HG03469 (cell line): Measurements from ENCODE around the gene CENPP.

ENCODE experiments used
- ATAC-seq: cut with Tn5 transposase; IDR thresholded peaks from one replicate; pipeline ENCODE4 v1.9.1; 2021; ENCODE audit warnings: mild to moderate bottlenecking, moderate library complexity, moderate number of reproducible peaks; ENCODE audit not compliant: unreplicated experiment

Gene CENPP

DNA sequence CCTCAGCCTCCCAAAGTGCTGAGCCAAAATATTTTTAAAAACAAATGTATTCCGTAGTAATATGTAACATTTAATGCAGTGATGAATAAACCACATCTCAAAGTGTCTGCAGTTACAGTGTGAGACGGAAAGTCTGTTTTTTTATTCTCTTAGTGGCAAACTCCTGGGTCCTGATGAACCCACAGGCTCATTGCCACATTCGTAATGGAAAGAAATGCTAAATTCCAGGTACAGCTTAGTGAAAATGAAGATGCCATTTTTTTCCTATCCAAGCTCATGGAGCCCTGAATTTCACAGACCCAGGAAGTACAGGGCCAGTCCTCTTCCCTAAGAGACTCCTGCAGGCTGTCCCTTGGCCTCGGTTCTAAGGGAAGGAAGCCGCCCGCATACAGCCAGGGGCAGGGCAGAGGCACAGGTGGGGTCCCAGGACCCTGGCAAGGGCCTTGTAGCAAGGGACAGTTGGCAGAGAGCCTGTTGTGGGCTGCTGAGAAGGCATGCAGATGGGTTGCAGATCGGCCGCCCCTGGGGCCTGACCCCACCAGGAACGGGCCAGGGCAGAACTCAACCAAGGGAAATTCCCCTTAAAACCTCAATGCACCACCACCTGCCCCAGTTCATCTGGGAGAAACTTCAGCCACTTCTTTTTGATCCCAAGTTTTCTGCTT is 308.0 kb downstream of the CENPP start:
- ATAC-seq, result no peak

- no peak for ATAC-seq
Measured at GRCh38 chr9:92634712-92635605, 309.2 kb downstream of the CENPP start.

- ATAC-seq, result no peak
Measured at GRCh38 chr9:92635760-92636159, 310.0 kb downstream of the CENPP start.

DNA sequence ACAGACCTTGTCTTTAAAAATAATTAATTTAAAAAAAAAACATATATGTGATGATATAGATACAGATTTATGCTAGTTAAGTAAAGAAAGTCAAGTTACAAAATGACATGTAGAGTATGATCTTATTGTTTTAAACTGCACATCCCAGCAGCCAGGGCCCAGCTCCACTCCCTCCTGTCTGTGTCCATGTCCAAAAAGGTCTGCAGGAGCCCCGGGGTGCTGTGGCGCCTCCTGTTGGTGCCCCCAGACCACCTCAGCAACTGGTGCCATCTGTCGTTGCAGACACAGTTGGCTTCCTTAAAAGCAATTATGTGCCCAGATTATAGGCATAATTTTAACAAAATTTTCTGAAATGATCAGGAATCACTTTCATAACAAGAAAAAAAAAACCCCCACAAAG is 310.9 kb downstream of the CENPP start:
- ATAC-seq, result no peak

- ATAC-seq, result no peak
Measured at GRCh38 chr9:92637326-92637725, 311.6 kb downstream of the CENPP start.

DNA sequence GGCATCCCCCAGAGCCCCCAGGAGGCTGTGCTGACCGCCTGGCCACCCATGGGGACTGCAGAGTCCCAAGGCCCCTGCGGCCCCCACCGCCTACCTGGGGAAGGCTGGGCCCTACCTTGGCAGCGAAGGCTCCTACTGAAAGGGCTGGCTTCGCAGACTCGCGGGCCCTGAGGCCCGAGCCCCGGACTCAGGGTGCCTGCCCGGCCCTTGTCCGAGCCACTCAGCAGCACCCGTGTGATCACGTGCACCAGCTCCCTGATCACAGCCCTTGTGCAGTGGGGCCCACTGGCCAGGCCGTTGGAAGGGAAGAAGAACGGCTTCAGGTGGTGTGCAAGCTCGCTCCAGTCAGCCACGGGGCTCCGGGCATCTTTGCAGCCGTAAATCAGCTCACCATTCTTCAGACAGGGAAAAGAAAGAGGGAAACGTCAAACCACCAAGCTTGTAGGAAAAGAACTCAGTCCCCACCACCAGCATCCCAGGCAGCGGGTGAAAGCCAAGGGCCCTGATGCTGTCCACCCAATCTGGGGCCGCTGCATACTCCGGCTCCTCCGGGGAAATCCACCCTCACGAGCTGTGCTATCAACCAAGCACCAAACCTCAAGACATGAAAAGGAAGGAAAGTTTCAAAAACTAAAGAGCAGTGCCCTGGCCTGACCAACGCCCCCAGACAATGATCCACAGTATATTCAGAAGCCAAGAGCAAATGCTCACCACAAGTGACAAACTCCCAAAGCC is 312.3 kb downstream of the CENPP start:
- no peak for ATAC-seq

DNA sequence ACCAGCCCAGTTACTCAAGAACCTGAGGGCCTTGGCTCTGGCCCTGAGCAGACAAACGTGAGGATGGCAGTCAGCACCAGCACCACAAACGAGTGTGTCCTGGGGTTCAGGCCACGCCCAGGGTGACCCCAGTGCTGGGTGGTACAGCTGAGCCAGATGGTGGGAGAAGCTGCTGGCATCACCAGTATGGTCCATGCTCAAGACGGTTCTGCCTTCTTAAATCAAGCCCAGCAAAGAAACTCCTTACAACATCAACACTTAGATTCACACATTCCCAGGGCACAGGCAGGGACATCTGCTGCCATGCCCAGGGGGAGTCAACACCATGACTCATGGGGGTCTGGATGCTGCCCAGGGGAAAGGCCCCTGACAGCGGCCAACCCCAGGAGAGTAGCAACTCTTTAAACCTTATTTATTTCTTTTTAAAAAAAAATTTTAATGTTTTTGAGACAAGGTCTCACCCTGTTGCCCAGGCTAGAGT is 312.9 kb downstream of the CENPP start:
- no peak for ATAC-seq

GRCh38 chr9:92639124-92639523 is 313.4 kb downstream of the CENPP start:
- no peak for ATAC-seq

- no peak for ATAC-seq
Measured at GRCh38 chr9:92639791-92640271, 314.1 kb downstream of the CENPP start.

DNA sequence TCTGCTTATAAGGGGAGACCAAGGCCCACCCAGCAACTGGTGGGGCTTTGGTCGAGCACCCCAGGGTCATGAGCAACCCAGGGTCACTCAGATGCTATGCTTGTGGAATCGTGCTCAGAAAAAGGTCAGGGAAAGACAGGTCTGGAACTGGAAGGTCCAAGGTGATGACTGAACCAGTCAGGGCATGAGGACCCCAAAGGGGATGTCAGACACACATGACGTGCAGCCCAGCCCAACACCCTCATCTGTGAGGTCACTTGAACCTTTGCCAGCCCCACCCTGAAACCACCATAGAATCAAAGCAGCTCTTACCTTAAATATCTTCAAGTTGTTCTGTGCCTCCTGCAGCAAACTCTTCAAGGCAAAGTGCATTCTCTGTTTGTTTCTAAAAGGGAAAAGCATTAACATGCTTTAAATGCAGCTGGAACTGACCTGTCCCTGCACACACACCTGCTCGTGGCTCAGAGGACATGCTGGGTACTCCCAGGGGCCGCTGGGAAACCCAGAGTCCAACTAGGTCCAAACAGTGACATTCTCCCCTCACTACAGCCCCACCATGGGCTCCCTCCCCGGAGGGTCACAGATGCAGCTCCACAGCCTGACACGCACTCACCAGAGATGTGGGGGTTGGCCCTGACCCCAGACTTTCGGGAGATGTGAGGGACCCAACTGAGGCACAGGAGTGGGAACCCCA is 314.8 kb downstream of the CENPP start:
- ATAC-seq, result no peak

- ATAC-seq, result no peak
Measured at GRCh38 chr9:92641092-92641809, 315.5 kb downstream of the CENPP start.

DNA sequence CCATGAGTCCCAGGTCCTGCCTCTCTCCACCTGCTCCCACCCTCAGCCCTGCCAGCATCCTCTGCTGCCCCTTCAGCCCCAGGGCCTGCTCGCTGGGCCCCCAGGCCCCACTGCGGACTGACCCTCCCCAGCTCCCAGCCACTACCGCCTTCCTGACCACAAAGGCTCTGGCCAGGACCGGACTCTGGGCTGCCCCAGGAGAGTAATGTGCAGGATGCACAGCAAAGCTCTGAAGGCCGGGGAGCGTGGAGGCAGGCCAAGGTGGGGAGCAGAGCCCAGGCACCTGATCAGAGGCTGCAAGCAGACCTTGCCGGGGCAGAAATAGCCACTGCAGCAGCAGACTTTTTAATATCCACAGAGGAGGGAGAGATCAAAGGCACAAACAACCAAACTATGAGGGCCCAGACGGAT is 316.3 kb downstream of the CENPP start:
- ATAC-seq, result no peak

- ATAC-seq, result no peak
Measured at GRCh38 chr9:92642564-92642963, 316.8 kb downstream of the CENPP start.

DNA sequence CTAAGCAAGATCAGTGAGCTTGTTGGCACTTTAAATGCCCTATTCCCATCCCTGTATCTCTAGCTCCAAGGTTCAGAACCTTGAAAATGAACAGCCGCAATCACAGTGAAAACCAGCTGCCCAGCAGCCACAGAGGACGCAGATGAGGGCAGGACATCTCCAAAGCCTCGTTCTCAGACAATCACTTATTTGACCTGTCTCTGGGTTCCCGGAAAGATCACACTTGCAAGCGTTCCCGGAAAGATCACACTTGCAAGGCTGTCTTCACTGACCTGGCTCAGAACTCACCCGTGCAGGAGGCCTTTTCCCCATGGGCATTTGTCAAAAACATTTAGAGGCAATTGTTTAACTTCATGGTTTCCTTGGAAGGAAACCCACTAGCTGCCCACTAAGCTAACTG is 318.5 kb downstream of the CENPP start:
- no peak for ATAC-seq

- no peak for ATAC-seq
Measured at GRCh38 chr9:92645041-92645440, 319.3 kb downstream of the CENPP start.

DNA sequence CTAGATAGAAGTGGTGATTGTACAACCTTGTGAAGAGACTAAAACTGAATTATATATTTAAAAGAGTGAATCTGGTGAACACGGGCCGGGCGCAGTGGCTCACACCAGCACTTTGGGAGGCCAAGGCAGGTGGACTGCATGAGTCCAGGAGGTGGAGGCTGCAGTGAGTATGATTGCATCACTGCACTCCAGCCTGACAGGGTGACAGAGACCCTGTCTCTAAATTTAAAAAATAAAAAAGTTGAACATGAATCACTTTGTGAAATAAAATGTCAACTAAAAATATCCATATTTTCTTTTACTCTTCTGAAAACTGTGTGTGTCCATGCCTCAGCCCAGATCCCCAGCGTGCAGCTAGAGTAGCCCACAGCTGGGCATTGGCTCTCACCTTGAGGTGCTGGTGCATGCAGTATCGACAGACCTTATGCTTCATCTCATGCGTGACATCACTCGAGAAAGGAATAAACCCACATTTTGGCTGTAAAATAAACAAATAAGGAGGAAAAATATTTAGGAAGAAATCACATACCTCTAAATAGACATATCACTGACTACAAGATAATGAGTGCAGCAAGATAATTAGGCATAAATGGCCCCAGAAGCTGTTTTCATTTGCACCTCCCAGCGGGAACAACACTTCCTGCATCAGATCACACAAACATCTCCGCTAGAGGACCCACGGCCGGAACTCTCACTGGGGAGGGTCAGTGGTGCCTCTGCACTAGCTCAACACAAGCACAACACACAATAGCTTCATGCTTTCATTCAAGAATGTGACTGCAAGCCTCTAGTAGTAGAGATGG is 322.1 kb downstream of the CENPP start:
- no peak for ATAC-seq

DNA sequence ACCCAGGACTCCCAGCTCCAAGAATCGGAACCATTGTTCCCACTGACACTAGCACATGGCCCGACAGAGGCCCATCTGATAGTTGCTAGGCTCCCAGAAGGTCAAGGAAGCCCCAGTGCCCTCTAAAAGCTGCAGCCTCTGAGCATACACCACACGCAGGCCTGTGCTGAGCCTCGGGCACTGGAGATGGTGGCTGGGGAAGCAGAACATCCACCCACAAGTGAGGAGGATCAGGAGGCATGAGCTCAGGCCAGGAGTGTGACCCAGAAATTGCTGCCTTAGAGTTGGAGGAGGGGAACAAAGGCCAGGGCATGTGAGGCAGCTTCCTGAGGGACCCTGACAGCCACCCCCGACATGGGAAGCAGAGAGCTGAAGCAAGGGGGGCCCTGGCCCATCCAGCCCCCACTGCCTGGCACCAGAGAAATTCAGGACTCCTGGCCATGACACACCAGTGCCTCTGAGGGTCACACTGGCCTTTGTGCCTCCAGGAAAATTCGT is 322.8 kb downstream of the CENPP start:
- no peak for ATAC-seq

DNA sequence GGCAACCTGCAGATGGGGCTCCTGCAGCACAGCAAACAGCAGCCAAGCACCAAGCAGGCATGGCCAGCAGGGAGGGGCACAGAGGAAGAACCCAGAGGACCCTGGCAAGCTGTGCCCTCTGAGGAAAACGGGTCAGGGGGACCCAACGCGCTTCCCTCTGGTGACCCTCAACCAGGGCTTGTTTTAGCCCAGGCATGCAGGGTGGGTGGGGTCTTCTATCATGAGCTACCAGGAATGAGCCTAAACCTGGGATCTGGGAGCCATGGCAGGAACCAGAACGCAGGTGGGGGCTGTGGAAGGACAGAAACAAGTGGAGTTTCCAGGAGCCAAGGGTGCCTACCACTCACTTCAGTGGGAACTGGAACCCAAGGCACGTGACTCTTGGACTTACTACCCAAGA is 323.3 kb downstream of the CENPP start:
- no peak for ATAC-seq

DNA sequence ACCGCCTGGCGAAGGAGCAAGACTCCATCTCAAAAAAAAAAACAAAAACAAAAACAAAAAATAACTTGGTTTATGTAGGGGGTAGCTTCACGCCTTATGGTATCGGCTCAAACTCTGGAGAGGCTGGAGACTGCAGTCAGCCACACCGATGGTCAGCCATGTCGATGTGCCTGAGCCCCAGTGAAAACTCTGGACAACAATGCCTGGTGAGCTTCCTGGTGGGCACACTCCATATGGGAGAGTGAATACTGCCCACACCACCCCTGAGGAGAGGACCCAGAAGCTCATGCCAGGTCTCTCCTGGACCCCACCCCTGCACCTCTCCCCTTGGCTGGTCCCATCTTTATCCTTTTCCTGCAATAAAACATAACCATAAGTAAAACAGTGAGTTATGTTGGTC is 324.5 kb downstream of the CENPP start:
- no peak for ATAC-seq
